Suprapubic skin (tissue), 3 donors: ENCODE results near the gene HDAC5.

Experiments used
- POLR2AphosphoS5 ChIP-seq, 3 donors: sonication (generic); formaldehyde crosslinking; IDR thresholded peaks; one replicate each; pipeline ENCODE4 v1.6.1; 2017; ENCODE audit warnings: antibody characterized with exemption in 3 of 3
- TF ChIP-seq, protein P1 (sequence below), 2 donors: fragments of 200-600 bp in 1 of 2; fragments of 450-650 bp in 1 of 2; sonication (generic) in 1 of 2; IDR thresholded peaks; one replicate each; pipeline ENCODE4 v1.5.1; 2016 to 2019; ENCODE audit warnings: antibody characterized with exemption in 2 of 2, mild to moderate bottlenecking in 1 of 2, moderate library complexity in 1 of 2

DNA sequence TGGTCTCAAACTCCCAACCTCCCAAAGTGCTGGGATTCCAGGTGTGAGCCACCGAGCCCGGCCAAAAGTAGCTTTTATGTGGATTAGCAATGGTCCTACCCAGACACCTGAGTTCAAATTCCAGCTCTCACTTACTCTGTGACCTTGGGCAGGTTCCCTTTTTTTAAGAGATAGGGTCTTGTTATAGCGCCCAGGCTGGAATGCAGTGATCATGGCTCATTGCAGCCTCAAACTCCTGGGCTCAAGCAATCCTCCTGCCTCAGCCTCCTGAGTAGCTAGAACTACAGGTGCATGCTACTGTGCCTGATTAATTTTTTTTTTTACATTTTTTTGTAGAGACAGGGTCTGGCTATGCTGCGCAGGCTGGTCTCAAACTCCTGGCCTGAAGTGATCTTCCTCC is 16.6 kb downstream of the HDAC5 start:
- TF ChIP-seq, protein P1, sequence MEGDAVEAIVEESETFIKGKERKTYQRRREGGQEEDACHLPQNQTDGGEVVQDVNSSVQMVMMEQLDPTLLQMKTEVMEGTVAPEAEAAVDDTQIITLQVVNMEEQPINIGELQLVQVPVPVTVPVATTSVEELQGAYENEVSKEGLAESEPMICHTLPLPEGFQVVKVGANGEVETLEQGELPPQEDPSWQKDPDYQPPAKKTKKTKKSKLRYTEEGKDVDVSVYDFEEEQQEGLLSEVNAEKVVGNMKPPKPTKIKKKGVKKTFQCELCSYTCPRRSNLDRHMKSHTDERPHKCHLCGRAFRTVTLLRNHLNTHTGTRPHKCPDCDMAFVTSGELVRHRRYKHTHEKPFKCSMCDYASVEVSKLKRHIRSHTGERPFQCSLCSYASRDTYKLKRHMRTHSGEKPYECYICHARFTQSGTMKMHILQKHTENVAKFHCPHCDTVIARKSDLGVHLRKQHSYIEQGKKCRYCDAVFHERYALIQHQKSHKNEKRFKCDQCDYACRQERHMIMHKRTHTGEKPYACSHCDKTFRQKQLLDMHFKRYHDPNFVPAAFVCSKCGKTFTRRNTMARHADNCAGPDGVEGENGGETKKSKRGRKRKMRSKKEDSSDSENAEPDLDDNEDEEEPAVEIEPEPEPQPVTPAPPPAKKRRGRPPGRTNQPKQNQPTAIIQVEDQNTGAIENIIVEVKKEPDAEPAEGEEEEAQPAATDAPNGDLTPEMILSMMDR (IDR thresholded peaks at IDR 0.05) = no peak
- TF ChIP-seq POLR2AphosphoS5 (IDR thresholded peaks at IDR 0.05) = no peak
